Measurements from ENCODE around the gene KRT27.

GRCh38 chr17:40813804-40814203 is 31.5 kb upstream of the KRT27 start:
- TF ChIP-seq GATA2 (IDR thresholded peaks at IDR 0.05; ENCODE audit: low read depth, low read length) (no peak), GATA3 (IDR thresholded peaks at IDR 0.05; ENCODE audit: low read depth, low read length) (no peak)

All from SH-SY5Y (cell line).